Thyroid gland (tissue), 4 donors: Measurements from ENCODE around the gene ALDOC.

Experiments
- CTCF ChIP-seq, 6 experiments: fragments of 200-600 bp in 3 of 6; fragments of 450-650 bp in 3 of 6; sonication (generic) in 3 of 6; IDR thresholded peaks; one replicate each; pipeline ENCODE4 v1.5.1; 2016 to 2019; ENCODE audit warnings: antibody characterized with exemption in 6 of 6, mild to moderate bottlenecking in 2 of 6, inconsistent platforms in 1 of 6, moderate library complexity in 1 of 6
- POLR2A ChIP-seq, 2 donors: fragments of 450-650 bp; IDR thresholded peaks; one replicate each; pipeline ENCODE4 v1.6.1; 2017; ENCODE audit warnings: antibody characterized with exemption in 2 of 2, mild to moderate bottlenecking in 2 of 2, moderate library complexity in 1 of 2

- no peak for TF ChIP-seq CTCF (IDR thresholded peaks at IDR 0.05)
- no peak for TF ChIP-seq POLR2A (IDR thresholded peaks at IDR 0.05)
Measured at GRCh38 chr17:28553000-28553505, 23.6 kb downstream of the ALDOC start.
